ENCODE measurements around the gene PTPRT.

- TF ChIP-seq, protein P1, sequence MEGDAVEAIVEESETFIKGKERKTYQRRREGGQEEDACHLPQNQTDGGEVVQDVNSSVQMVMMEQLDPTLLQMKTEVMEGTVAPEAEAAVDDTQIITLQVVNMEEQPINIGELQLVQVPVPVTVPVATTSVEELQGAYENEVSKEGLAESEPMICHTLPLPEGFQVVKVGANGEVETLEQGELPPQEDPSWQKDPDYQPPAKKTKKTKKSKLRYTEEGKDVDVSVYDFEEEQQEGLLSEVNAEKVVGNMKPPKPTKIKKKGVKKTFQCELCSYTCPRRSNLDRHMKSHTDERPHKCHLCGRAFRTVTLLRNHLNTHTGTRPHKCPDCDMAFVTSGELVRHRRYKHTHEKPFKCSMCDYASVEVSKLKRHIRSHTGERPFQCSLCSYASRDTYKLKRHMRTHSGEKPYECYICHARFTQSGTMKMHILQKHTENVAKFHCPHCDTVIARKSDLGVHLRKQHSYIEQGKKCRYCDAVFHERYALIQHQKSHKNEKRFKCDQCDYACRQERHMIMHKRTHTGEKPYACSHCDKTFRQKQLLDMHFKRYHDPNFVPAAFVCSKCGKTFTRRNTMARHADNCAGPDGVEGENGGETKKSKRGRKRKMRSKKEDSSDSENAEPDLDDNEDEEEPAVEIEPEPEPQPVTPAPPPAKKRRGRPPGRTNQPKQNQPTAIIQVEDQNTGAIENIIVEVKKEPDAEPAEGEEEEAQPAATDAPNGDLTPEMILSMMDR (IDR thresholded peaks at IDR 0.05) = no peak
- no peak for TF ChIP-seq POLR2A (IDR thresholded peaks at IDR 0.05)
These were observed 332.3 kb downstream of the PTPRT start for GRCh38 chr20:42857446-42857845.
